Erythroblast (primary cell): ENCODE data around the gene SLC12A9.
"Not testable (repeated sequence)": the region's sequence is repeated elsewhere in the genome, so short reads cannot be mapped to it uniquely, and the experiment has no call there.

Experiments
- GATA1 ChIP-seq: IDR thresholded peaks from 2 replicates; pipeline ENCODE4 v1.6.1; 2011; ENCODE audit warnings: low read depth, mild to moderate bottlenecking, control low read depth, low read length, moderate library complexity
- POLR2A ChIP-seq: IDR thresholded peaks from 2 replicates; pipeline ENCODE4 v1.6.1; 2011; ENCODE audit warnings: mild to moderate bottlenecking, low read length

GRCh38 chr7:100910443-100910842 lies 57.9 kb downstream of the SLC12A9 start:
- not testable (repeated sequence) for TF ChIP-seq POLR2A, GATA1
